Esophagus squamous epithelium (tissue), 5 donors: ENCODE measurements around the gene IL16. TPM values are rescaled to one million over a fixed set of nuclear protein-coding genes. Genes with fewer than 3 reads are reported as not detected.
A peak's percentile ranks its signal among the peaks of the same experiment; 100 is the strongest.

Source experiments
- DNase-seq: peaks from one replicate; lab custom pipeline; 2025; lab: John Stamatoyannopoulos, UW
- H3K27ac ChIP-seq, 4 donors: fragments of 200-600 bp; sonication (generic); one replicate each; pipeline ENCODE4 v1.5.1; 2016 to 2019; ENCODE audit warnings: mild to moderate bottlenecking in 1 of 4
- H3K27me3 ChIP-seq, 4 donors: fragments of 200-600 bp; sonication (generic); 1 replicate in 3 of 4; 2 replicates in 1 of 4; pipeline versions ENCODE4 v1.5.1 to v1.6.0; 2017 to 2021; ENCODE audit warnings: antibody characterized with exemption in 1 of 4
- H3K36me3 ChIP-seq, 3 donors: fragments of 200-600 bp; sonication (generic); one replicate each; pipeline ENCODE4 v1.5.1; 2016 to 2019
- H3K4me1 ChIP-seq, 3 donors: fragments of 200-600 bp; sonication (generic); one replicate each; pipeline ENCODE4 v1.5.1; 2017 to 2019
- H3K4me3 ChIP-seq, 4 donors: fragments of 200-600 bp; sonication (generic); 1 replicate in 3 of 4; 2 replicates in 1 of 4; pipeline ENCODE4 v1.5.1; 2016 to 2019; ENCODE audit warnings: mild to moderate bottlenecking in 2 of 4, moderate library complexity in 1 of 4
- H3K9me3 ChIP-seq, 3 donors: fragments of 200-600 bp; sonication (generic); one replicate each; pipeline ENCODE4 v1.5.1; 2016 to 2019
- CTCF ChIP-seq, 6 experiments: fragments of 450-650 bp in 4 of 6; fragments of 200-600 bp in 2 of 6; sonication (generic) in 2 of 6; IDR thresholded peaks; one replicate each; pipeline ENCODE4 v1.5.1; 2016 to 2019; ENCODE audit warnings: antibody characterized with exemption in 6 of 6, mild to moderate bottlenecking in 4 of 6, moderate library complexity in 4 of 6
- POLR2A ChIP-seq, 4 donors: fragments of 450-650 bp; IDR thresholded peaks; one replicate each; pipeline ENCODE4 v1.6.1; 2017; ENCODE audit warnings: antibody characterized with exemption in 4 of 4, mild to moderate bottlenecking in 4 of 4, moderate library complexity in 3 of 4
- WGBS, 2 donors: methylation state at CpG; one replicate each; pipeline ENCODE4 v1.1.5; 2018; 5-methylcytosine and 5-hydroxymethylcytosine counted together
- intact Hi-C: fragments of 100-400 bp; cut with DNase I; formaldehyde crosslinking; loops from one replicate; pipeline ENCODE4 v1.15.0; 2022
- total RNA-seq, 4 donors: library from RNA; depleted of rRNA; stranded (reverse); fragments of >200 nt; gene quantifications; one replicate each; pipeline ENCODE4 v1.1.0, GENCODE V29; 2016
- donor health status: DM: yes; HTN: yes; CAD: no.

IL16 gene
- total RNA-seq, 4 donors from 2014 or later: 2.3 to 20.0 (median 4.6) TPM

- no peak for TF ChIP-seq CTCF (IDR thresholded peaks at IDR 0.05)
- no peak for TF ChIP-seq POLR2A (IDR thresholded peaks at IDR 0.05)
- 90 to 100% methylated on average over 2 to 5 of the region's 5 CpGs for WGBS, 2 donors
- DNase-seq: no peak
- Histone ChIP-seq H3K9me3 (no peaks in the 10 kb centered on the region), H3K27ac (peak overlapping the region in 2 of 4 donors; percentile 25 to 71), H3K4me1 (peaks cover 21 to 38% (median 22%) of the 10 kb centered on the region in 3 donors), H3K4me3 (no peak overlapping the region), H3K27me3 (no peaks in the 10 kb centered on the region), H3K36me3 (peaks cover 6 to 89% (median 19%) of the 10 kb centered on the region in 3 donors)
- intact Hi-C loops: no loop called here
Observed at GRCh38 chr15:81314378-81314777, 117.7 kb downstream of the IL16 start.

GRCh38 chr15:81315452-81316175 is 118.9 kb downstream of the IL16 start:
- peaks cover 5 to 89% (median 19%) of the 10 kb centered on the region in 3 donors for H3K36me3 ChIP-seq
- H3K4me1 ChIP-seq: peaks cover 21 to 37% (median 22%) of the 10 kb centered on the region in 3 donors
- H3K9me3 ChIP-seq: no peaks in the 10 kb centered on the region
- H3K4me3 ChIP-seq: no peak overlapping the region
- 78 to 82% methylated on average over 8 to 14 of the region's 14 CpGs for WGBS, 2 donors
- no peaks in the 10 kb centered on the region for H3K27me3 ChIP-seq
- H3K27ac ChIP-seq: no peak overlapping the region
- no peak for DNase-seq
- TF ChIP-seq CTCF (IDR thresholded peaks at IDR 0.05): no peak
- no peak for TF ChIP-seq POLR2A (IDR thresholded peaks at IDR 0.05)
- intact Hi-C loops: no loop called here

- TF ChIP-seq CTCF (IDR thresholded peaks at IDR 0.05) (no peak), POLR2A (IDR thresholded peaks at IDR 0.05) (no peak)
- intact Hi-C loops: no loop called here
- Histone ChIP-seq H3K27ac (no peak overlapping the region), H3K36me3 (peaks cover 5 to 88% (median 19%) of the 10 kb centered on the region in 3 donors), H3K9me3 (no peaks in the 10 kb centered on the region), H3K4me3 (no peak overlapping the region), H3K4me1 (peaks cover 21 to 30% (median 22%) of the 10 kb centered on the region in 3 donors), H3K27me3 (no peaks in the 10 kb centered on the region)
- DNase-seq: no peak
- WGBS, 2 donors: 68 to 69% methylated on average over 3 of the region's 3 CpGs
Observed at GRCh38 chr15:81316267-81316666, 119.6 kb downstream of the IL16 start.

GRCh38 chr15:81317642-81318017 is 121.0 kb downstream of the IL16 start:
- TF ChIP-seq CTCF (IDR thresholded peaks at IDR 0.05) (no peak), POLR2A (IDR thresholded peaks at IDR 0.05) (no peak)
- no peak overlapping the region for H3K4me3 ChIP-seq
- intact Hi-C loops: no loop called here

GRCh38 chr15:81321667-81322066 is 125.0 kb downstream of the IL16 start:
- 80 to 82% methylated on average over 1 of the region's 1 CpG for WGBS, 2 donors
- no peaks in the 10 kb centered on the region for H3K27me3 ChIP-seq
- no peak for DNase-seq
- peaks cover 5 to 50% (median 19%) of the 10 kb centered on the region in 3 donors for H3K36me3 ChIP-seq
- H3K4me3 ChIP-seq: peak overlapping the region in 1 of 4 donors; percentile 90
- TF ChIP-seq POLR2A (IDR thresholded peaks at IDR 0.05) (no peak), CTCF (IDR thresholded peaks at IDR 0.05) (no peak)
- peak overlapping the region in 3 of 4 donors; percentile 92 to 95 (median 94) for H3K27ac ChIP-seq
- no peaks in the 10 kb centered on the region for H3K9me3 ChIP-seq
- peaks cover 0 to 33% (median 5%) of the 10 kb centered on the region in 3 donors for H3K4me1 ChIP-seq
- intact Hi-C loops: no loop called here

More at GRCh38 chr15:81317642-81318017, 121.0 kb downstream of the IL16 start:
- H3K27me3 ChIP-seq: no peaks in the 10 kb centered on the region
- DNase-seq: no peak
- H3K27ac ChIP-seq: no peak overlapping the region
- peaks cover 13 to 30% (median 16%) of the 10 kb centered on the region in 3 donors for H3K4me1 ChIP-seq
- 85 to 100% methylated on average over 1 to 6 of the region's 6 CpGs for WGBS, 2 donors
- H3K36me3 ChIP-seq: peaks cover 5 to 80% (median 19%) of the 10 kb centered on the region in 3 donors
- no peaks in the 10 kb centered on the region for H3K9me3 ChIP-seq
